ENCODE measurements around the gene LMBR1L.
"Not testable (repeated sequence)": the region's sequence is repeated elsewhere in the genome, so short reads cannot be mapped to it uniquely, and the experiment has no call there.

LMBR1L gene

DNA sequence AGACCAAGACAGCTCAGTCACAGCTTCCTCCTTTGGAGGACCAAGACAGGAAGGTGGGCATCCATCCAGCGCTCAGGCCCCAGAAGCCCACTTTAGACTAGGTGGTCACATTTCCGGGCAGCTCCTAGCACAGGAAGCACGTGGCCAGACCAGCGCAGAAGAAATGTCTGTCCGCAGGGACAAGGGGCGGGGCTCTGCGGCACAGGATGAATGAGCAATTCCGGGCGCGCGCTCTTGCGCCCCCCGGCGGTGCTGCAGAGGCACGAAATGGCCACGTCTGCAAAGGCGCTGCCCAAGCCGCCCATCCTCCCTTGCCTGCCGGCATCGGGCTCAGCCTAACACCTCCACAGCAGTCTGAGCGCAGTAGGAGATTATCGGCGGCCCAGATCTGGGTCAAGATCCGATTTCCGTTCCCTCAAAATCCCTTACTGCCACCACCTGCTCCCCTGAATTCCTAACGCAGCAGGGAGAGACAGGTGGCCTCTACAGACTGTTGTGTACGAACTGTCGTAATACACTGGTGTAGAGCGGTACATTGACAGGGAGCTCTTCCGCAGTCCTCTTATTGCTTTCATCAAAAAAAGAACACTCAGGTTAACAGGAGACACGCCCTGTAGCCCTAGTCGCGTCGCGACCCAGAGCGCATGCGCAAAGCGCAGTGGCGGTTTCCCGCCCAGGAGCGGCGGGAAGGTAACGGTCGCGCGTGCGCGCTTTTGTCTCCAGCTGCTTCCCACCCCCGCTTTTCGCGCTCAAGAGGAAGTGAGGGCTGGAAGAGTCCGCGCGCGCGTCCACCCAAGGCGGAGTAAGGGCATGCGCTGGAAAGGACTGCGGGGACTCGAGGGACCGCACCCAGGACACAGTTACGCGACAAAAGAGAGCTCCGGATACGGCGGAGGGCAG, 19.8 kb upstream of the LMBR1L start:
- Mint-ChIP-seq H3K27me3 (no peaks in the 10 kb centered on the region), H3K4me3 (peak overlapping the region; percentile 96 to 97), H3K27ac (peak overlapping the region; percentile 98 to 100), H3K4me1 (peaks cover 70% of the 10 kb centered on the region), H3K9me3 (no peaks in the 10 kb centered on the region)
- ATAC-seq (peak; percentile 78), DNase-seq (peak; percentile 93 to 96)

- Mint-ChIP-seq H3K27me3 (no peaks in the 10 kb centered on the region), H3K9me3 (no peaks in the 10 kb centered on the region), H3K4me1 (peaks cover 70% of the 10 kb centered on the region), H3K4me3 (peak overlapping the region; percentile 96 to 97), H3K27ac (peak overlapping the region; percentile 98 to 100)
- ATAC-seq (no peak), DNase-seq (no peak)
Observed at GRCh38 chr12:49129332-49130150, 18.9 kb upstream of the LMBR1L start.

DNA sequence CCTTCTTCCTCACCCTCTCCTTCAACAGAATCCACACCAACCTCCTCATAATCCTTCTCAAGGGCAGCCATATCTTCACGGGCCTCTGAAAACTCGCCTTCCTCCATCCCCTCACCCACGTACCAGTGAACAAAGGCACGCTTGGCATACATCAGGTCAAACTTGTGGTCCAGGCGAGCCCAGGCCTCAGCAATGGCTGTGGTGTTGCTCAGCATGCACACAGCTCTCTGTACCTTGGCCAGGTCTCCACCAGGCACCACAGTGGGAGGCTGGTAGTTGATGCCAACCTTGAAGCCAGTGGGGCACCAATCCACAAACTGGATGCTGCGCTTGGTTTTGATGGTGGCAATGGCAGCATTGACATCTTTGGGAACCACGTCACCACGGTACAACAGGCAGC, 17.3 kb upstream of the LMBR1L start:
- Mint-ChIP-seq H3K4me3 (peak overlapping the region in 1 of 2 donors; percentile 9), H3K4me1 (peaks cover 58% of the 10 kb centered on the region)
- ATAC-seq, DNase-seq, H3K27ac Mint-ChIP-seq, H3K9me3 Mint-ChIP-seq, H3K27me3 Mint-ChIP-seq: not testable (repeated sequence)

GRCh38 chr12:49126852-49127763, 16.5 kb upstream of the LMBR1L start:
- no peak for ATAC-seq
- no peak for DNase-seq
- Mint-ChIP-seq H3K9me3 (no peaks in the 10 kb centered on the region), H3K27me3 (no peaks in the 10 kb centered on the region), H3K27ac (peak overlapping the region in 1 of 2 donors; percentile 82), H3K4me1 (peaks cover 50% of the 10 kb centered on the region), H3K4me3 (peak overlapping the region in 1 of 2 donors; percentile 24)

DNA sequence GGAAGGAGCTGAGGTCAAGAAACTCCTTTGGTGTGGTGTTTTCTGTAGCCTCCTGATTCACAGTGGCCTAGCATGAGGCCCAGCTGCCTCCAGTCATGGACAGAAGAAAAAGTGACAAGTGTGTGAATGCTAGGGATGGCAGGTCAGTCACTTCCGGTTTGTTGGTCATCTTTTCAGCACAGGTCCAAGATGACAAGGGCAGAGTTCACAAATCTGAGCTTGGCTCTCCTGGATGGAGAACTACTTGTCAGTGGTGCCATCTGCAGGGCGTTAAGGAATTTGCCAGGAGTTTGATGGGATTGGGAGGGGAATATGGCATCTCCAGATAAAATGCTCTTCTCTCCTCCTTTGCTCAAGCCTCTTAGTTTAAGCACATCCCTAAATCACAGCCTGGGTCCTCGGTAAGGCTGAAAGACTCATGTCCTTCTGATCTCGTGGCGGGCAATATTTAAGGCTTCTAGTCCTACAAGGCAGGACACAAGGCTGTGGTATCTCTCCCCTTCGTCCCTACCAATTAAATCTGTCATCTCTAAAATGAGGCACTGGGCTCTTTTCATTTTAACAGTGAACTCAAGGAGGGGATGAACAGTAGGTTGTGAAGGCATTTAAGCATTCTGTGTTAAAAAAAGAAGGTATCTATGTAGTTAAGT, 10.5 kb upstream of the LMBR1L start:
- no peak for DNase-seq
- no peak overlapping the region for H3K27ac Mint-ChIP-seq
- no peaks in the 10 kb centered on the region for H3K4me1 Mint-ChIP-seq
- no peak overlapping the region for H3K4me3 Mint-ChIP-seq
- ATAC-seq: no peak
- no peaks in the 10 kb centered on the region for H3K9me3 Mint-ChIP-seq
- no peaks in the 10 kb centered on the region for H3K27me3 Mint-ChIP-seq

DNA sequence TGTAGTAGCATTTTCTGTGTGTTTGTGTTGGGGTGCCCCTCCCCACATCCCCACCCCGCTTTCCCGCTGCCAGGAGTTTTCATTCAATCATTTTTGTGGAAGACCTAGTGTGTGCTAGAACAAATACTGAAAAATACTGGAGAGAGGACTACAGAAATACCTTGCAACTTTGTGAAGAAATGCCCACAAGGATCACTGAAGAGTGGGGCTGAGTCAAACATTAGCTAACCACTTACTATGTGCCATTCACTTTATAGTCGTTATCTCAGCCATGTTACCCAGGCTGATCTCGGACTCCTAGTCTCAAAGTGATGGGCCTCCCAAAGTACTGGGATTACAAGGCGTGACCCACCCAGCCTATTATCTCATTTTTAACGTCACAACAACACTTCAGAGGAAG, 559 bp upstream of the LMBR1L start:
- H3K27ac Mint-ChIP-seq: peak overlapping the region; percentile 98
- no peaks in the 10 kb centered on the region for H3K27me3 Mint-ChIP-seq
- DNase-seq (no peak), ATAC-seq (peak; percentile 25)
- no peaks in the 10 kb centered on the region for H3K9me3 Mint-ChIP-seq
- H3K4me3 Mint-ChIP-seq: peak overlapping the region; percentile 90 to 99
- H3K4me1 Mint-ChIP-seq: peaks cover 43% of the 10 kb centered on the region

- Mint-ChIP-seq H3K9me3 (no peaks in the 10 kb centered on the region), H3K4me1 (peaks cover 53% of the 10 kb centered on the region), H3K27me3 (no peaks in the 10 kb centered on the region), H3K27ac (peak overlapping the region; percentile 98), H3K4me3 (peak overlapping the region; percentile 90 to 99)
- no peak for DNase-seq
- no peak for ATAC-seq
Observed at GRCh38 chr12:49109641-49110463, 795 bp downstream of the LMBR1L start.

- Mint-ChIP-seq H3K27me3 (no peaks in the 10 kb centered on the region), H3K27ac (no peak overlapping the region), H3K4me3 (peak overlapping the region; percentile 90 to 99), H3K9me3 (no peaks in the 10 kb centered on the region), H3K4me1 (peaks cover 53% of the 10 kb centered on the region)
- ATAC-seq (no peak), DNase-seq (no peak)
Observed at GRCh38 chr12:49108958-49109404, 1.7 kb downstream of the LMBR1L start.

- Mint-ChIP-seq H3K27me3 (no peaks in the 10 kb centered on the region), H3K4me1 (peaks cover 44% of the 10 kb centered on the region), H3K27ac (peak overlapping the region in 1 of 2 donors; percentile 50), H3K9me3 (no peaks in the 10 kb centered on the region), H3K4me3 (no peak overlapping the region)
- DNase-seq: no peak
- no peak for ATAC-seq
Observed at GRCh38 chr12:49105504-49106084, 5.1 kb downstream of the LMBR1L start.

GRCh38 chr12:49104822-49105221, 5.8 kb downstream of the LMBR1L start:
- Mint-ChIP-seq H3K27me3 (no peaks in the 10 kb centered on the region), H3K4me3 (no peak overlapping the region), H3K27ac (no peak overlapping the region), H3K4me1 (peaks cover 40% of the 10 kb centered on the region), H3K9me3 (no peaks in the 10 kb centered on the region)
- no peak for ATAC-seq
- DNase-seq: no peak

DNA sequence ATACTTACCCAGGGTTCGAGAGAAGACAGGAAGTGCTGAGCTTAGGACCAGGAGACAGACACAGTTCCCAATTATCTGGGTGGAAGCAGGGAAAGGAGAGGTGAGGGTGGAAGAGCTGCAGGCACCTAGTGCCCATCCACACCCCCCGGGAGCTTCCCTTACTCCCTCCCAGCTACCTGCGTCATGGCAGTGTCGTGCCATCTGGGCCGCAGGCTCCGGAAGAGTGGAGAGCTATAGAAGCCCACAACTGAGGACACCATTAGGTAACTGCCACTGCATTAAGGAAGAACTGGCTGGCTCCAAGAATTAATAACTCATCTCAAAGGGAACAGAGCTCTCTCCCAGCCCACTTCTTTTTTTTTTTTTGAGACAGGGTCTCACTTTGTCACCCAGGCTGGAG, 10.3 kb downstream of the LMBR1L start:
- ATAC-seq: no peak
- H3K9me3 Mint-ChIP-seq: no peaks in the 10 kb centered on the region
- H3K27ac Mint-ChIP-seq: peak overlapping the region in 1 of 2 donors; percentile 63
- DNase-seq: no peak
- H3K4me1 Mint-ChIP-seq: peaks cover 2% of the 10 kb centered on the region
- H3K27me3 Mint-ChIP-seq: peaks cover 4% of the 10 kb centered on the region
- H3K4me3 Mint-ChIP-seq: no peak overlapping the region

- Mint-ChIP-seq H3K4me3 (no peak overlapping the region), H3K9me3 (no peaks in the 10 kb centered on the region), H3K27ac (no peak overlapping the region), H3K4me1 (peaks cover 8% of the 10 kb centered on the region), H3K27me3 (peaks cover 21% of the 10 kb centered on the region)
- DNase-seq (no peak), ATAC-seq (no peak)
Observed at GRCh38 chr12:49098703-49099102, 11.9 kb downstream of the LMBR1L start.

GRCh38 chr12:49098035-49098451, 12.6 kb downstream of the LMBR1L start:
- Mint-ChIP-seq H3K27me3 (peaks cover 28% of the 10 kb centered on the region), H3K27ac (no peak overlapping the region), H3K9me3 (no peaks in the 10 kb centered on the region), H3K4me1 (peaks cover 13% of the 10 kb centered on the region), H3K4me3 (no peak overlapping the region)
- DNase-seq (peak; percentile 56 to 59), ATAC-seq (peak; percentile 58)

- Mint-ChIP-seq H3K4me3 (no peak overlapping the region), H3K4me1 (peaks cover 18% of the 10 kb centered on the region), H3K9me3 (no peaks in the 10 kb centered on the region), H3K27ac (no peak overlapping the region), H3K27me3 (peaks cover 34% of the 10 kb centered on the region)
- DNase-seq: no peak
- ATAC-seq: no peak
Observed at GRCh38 chr12:49097381-49097780, 13.3 kb downstream of the LMBR1L start.

All from stimulated activated naive CD8-positive, alpha-beta T cell treated with anti-CD3 and anti-CD28 coated beads, Interleukin-15, amount 100 ng/mL, for 72 hours (primary cell).